Measurements from ENCODE around the gene MEI1.

DNA sequence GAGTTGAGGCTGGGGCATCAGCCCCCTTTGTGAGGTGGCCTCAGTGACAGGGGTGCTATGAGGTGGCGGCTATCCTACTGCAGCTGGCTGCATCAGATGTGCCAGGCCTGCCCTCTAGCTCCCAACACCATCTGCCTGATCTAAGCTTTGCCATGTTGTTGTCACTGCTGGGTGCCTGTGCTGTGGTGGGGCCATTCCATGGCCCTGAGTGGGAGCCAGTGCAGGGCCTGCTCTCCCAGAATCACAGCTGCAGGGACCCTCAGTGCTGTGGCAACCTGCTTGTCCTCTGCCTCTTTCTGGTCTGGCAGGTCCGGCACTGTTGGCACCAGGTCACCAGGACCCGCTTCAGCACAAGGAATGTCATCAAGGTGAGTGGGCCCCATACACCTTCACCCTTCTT is 8.8 kb upstream of the MEI1 start:
- TF ChIP-seq HNF4A (conservative IDR thresholded peaks at IDR 0.05) = no peak
- no peak for TF ChIP-seq TAF1 (conservative IDR thresholded peaks at IDR 0.05)

All from liver (tissue), 2 donors.